DOHH2 (cell line): ENCODE data around the gene CHD5.
A peak's percentile ranks its signal among the peaks of the same experiment; 100 is the strongest.

ENCODE experiments used
- H3F3A ChIP-seq: fragments of 200-600 bp; sonication (generic), shearing (Covaris generic); 2 replicates; pipeline ENCODE4 v1.6.0; 2016; ENCODE audit warnings: antibody characterized with exemption, mild to moderate bottlenecking; ENCODE audit not compliant: control insufficient read depth, insufficient read depth
- H3K27ac ChIP-seq: fragments of 200-600 bp; sonication (generic); 2 replicates; pipeline ENCODE4 v1.5.1; 2014; ENCODE audit warnings: low read depth, mild to moderate bottlenecking, low read length, moderate library complexity
- H3K27me3 ChIP-seq: fragments of 200-600 bp; sonication (generic); 2 replicates; pipeline ENCODE4 v1.6.1; 2014; ENCODE audit warnings: mild to moderate bottlenecking, low read length, mixed read lengths; ENCODE audit not compliant: control insufficient read depth
- H3K36me3 ChIP-seq: fragments of 200-600 bp; sonication (generic); 2 replicates; pipeline ENCODE4 v1.6.1; 2014; ENCODE audit warnings: mild to moderate bottlenecking, low read length, moderate library complexity, mixed read lengths; ENCODE audit not compliant: control insufficient read depth
- H3K4me1 ChIP-seq: fragments of 200-600 bp; sonication (generic); 2 replicates; pipeline ENCODE4 v1.6.1; 2014; ENCODE audit warnings: mild to moderate bottlenecking, low read length, mixed read lengths; ENCODE audit not compliant: control insufficient read depth
- H3K4me2 ChIP-seq: fragments of 200-600 bp; sonication (generic); 2 replicates; pipeline ENCODE4 v1.6.0; 2014; ENCODE audit warnings: mild to moderate bottlenecking, low read length, moderate library complexity
- H3K4me3 ChIP-seq: fragments of 200-600 bp; sonication (generic); 2 replicates; pipeline ENCODE4 v1.5.1; 2014; ENCODE audit warnings: mild to moderate bottlenecking, low read length, mixed read lengths
- H3K79me2 ChIP-seq: fragments of 200-600 bp; sonication (generic); 2 replicates; pipeline ENCODE4 v1.6.1; 2014; ENCODE audit warnings: mild to moderate bottlenecking, low read length, mixed read lengths; ENCODE audit not compliant: control insufficient read depth
- H3K9me2 ChIP-seq: fragments of 200-600 bp; sonication (generic); replicated peaks from 2 replicates; pipeline ENCODE4 v1.6.1; 2014; ENCODE audit warnings: mild to moderate bottlenecking, low read length, mixed read lengths; ENCODE audit not compliant: control insufficient read depth
- H3K9me3 ChIP-seq: fragments of 200-600 bp; sonication (generic); 2 replicates; pipeline ENCODE4 v1.6.1; 2014; ENCODE audit warnings: antibody characterized with exemption, low read length, mixed read lengths; ENCODE audit not compliant: control insufficient read depth, insufficient read depth
- H4K20me1 ChIP-seq: fragments of 200-600 bp; sonication (generic); 2 replicates; pipeline ENCODE4 v1.6.0; 2014; ENCODE audit warnings: low read depth, mild to moderate bottlenecking, antibody characterized with exemption, low read length, moderate library complexity; ENCODE audit not compliant: control insufficient read depth, insufficient read depth
- CTCF ChIP-seq: fragments of 200-600 bp; sonication (generic); IDR thresholded peaks from one replicate; pipeline ENCODE4 v1.5.1; 2014; ENCODE audit warnings: antibody characterized with exemption, mild to moderate bottlenecking, low read depth, low read length; ENCODE audit not compliant: poor library complexity, severe bottlenecking
- EZH2phosphoT487 ChIP-seq: fragments of 200-600 bp; sonication (generic); IDR thresholded peaks from 2 replicates; pipeline ENCODE4 v1.6.1; 2017; ENCODE audit warnings: borderline replicate concordance, mild to moderate bottlenecking, antibody characterized with exemption, low read length, moderate library complexity, mixed read lengths

The CHD5 gene

GRCh38 chr1:6052543-6053205 lies 127.4 kb downstream of the CHD5 start:
- no peak overlapping the region for H3K27ac ChIP-seq
- no peaks in the 10 kb centered on the region for H3K4me1 ChIP-seq
- no peaks in the 10 kb centered on the region for H3K27me3 ChIP-seq
- no peaks in the 10 kb centered on the region for H3K79me2 ChIP-seq
- no peaks in the 10 kb centered on the region for H3F3A ChIP-seq
- H3K9me2 ChIP-seq, result no peaks in the 10 kb centered on the region
- H4K20me1 ChIP-seq, result 0 out of 2 replicates have a peak, but pooled peaks cover 7% of the 10 kb centered on the region
- TF ChIP-seq EZH2phosphoT487, result no peak
- TF ChIP-seq CTCF, result peak; percentile 67
- no peaks in the 10 kb centered on the region for H3K36me3 ChIP-seq
- H3K9me3 ChIP-seq, result no peaks in the 10 kb centered on the region
- no peak overlapping the region for H3K4me3 ChIP-seq
- no peak overlapping the region for H3K4me2 ChIP-seq
